Immature natural killer cell (primary cell): Measurements from ENCODE around the gene LYVE1. TPM values are rescaled to one million over a fixed set of nuclear protein-coding genes. Genes with fewer than 3 reads are reported as not detected.

Experiments
- DNase-seq, 3 donors: peaks; one replicate each; pipeline ENCODE4 v3.0.0; 2022; ENCODE audit warnings: mixed read lengths in 1 of 3
- H3K27ac Mint-ChIP-seq, 6 donors: one replicate each; pipeline ENCODE4 v1.8.0; 2020; ENCODE audit warnings: mixed read lengths in 6 of 6, mild to moderate bottlenecking in 5 of 6, inconsistent platforms in 4 of 6, moderate library complexity in 3 of 6
- H3K27me3 Mint-ChIP-seq, 3 donors: one replicate each; pipeline ENCODE4 v1.8.0; 2020 to 2021; ENCODE audit warnings: low read depth in 3 of 3, mild to moderate bottlenecking in 3 of 3, mixed read lengths in 3 of 3, moderate library complexity in 3 of 3, inconsistent platforms in 1 of 3
- H3K36me3 Mint-ChIP-seq, 3 donors: one replicate each; pipeline ENCODE4 v1.8.0; 2020; ENCODE audit warnings: mixed read lengths in 3 of 3, inconsistent platforms in 2 of 3, mild to moderate bottlenecking in 2 of 3
- H3K4me1 Mint-ChIP-seq, 2 donors: one replicate each; pipeline ENCODE4 v1.8.0; 2020; ENCODE audit warnings: inconsistent platforms in 2 of 2, mild to moderate bottlenecking in 2 of 2, mixed read lengths in 2 of 2, moderate library complexity in 1 of 2
- H3K4me3 Mint-ChIP-seq, 5 donors: one replicate each; pipeline ENCODE4 v1.8.0; 2020; ENCODE audit warnings: mild to moderate bottlenecking in 5 of 5, mixed read lengths in 5 of 5, inconsistent platforms in 3 of 5, moderate library complexity in 3 of 5
- H3K9me3 Mint-ChIP-seq, 6 donors: one replicate each; pipeline ENCODE4 v1.8.0; 2020; ENCODE audit warnings: mild to moderate bottlenecking in 6 of 6, mixed read lengths in 6 of 6, inconsistent platforms in 4 of 6, moderate library complexity in 3 of 6
- polyA plus RNA-seq, 3 donors: library from polyadenylated mRNA; unstranded; fragments of 300-500 nt; fragmentation: Illumina TruSeq; gene quantifications; one replicate each; pipeline ENCODE4 v1.2.3, GENCODE V29; 2021

The LYVE1 gene
- polyA plus RNA-seq = not detected

GRCh38 chr11:10568486-10568941 is at the start of gene LYVE1:
TSS of gene LYVE1 (minus strand) at chr11:10568665. CDS start at chr11:10568532, 133 bp downstream.
- no peak within 1 kb of the TSS for H3K27ac Mint-ChIP-seq
- no peaks in the 10 kb centered on the region for H3K9me3 Mint-ChIP-seq
- H3K4me3 Mint-ChIP-seq = no peak within 1 kb of the TSS
- no peaks in the 10 kb centered on the region for H3K36me3 Mint-ChIP-seq
- no peak for DNase-seq
- peaks cover 0 to 2% (median 0%) of the 10 kb centered on the region in 3 donors for H3K27me3 Mint-ChIP-seq
- H3K4me1 Mint-ChIP-seq = no peaks in the 10 kb centered on the region

GRCh38 chr11:10617551-10617950 is 49.1 kb upstream of the LYVE1 start:
- Mint-ChIP-seq H3K4me3 (no peak overlapping the region), H3K4me1 (no peaks in the 10 kb centered on the region), H3K27ac (no peak overlapping the region), H3K36me3 (no peaks in the 10 kb centered on the region), H3K27me3 (peaks cover 0 to 7% (median 6%) of the 10 kb centered on the region in 3 donors), H3K9me3 (peaks cover 0 to 2% (median 0%) of the 10 kb centered on the region in 6 donors)
- DNase-seq = no peak

GRCh38 chr11:10611979-10612862 is 43.8 kb upstream of the LYVE1 start:
- peaks cover 5 to 13% (median 8%) of the 10 kb centered on the region in 3 donors for H3K27me3 Mint-ChIP-seq
- DNase-seq = no peak
- peaks cover 0 to 2% (median 0%) of the 10 kb centered on the region in 6 donors for H3K9me3 Mint-ChIP-seq
- H3K36me3 Mint-ChIP-seq = no peaks in the 10 kb centered on the region
- H3K4me1 Mint-ChIP-seq = peaks cover 0 to 7% of the 10 kb centered on the region in 2 donors
- H3K4me3 Mint-ChIP-seq = no peak overlapping the region
- no peak overlapping the region for H3K27ac Mint-ChIP-seq

GRCh38 chr11:10609636-10610035 is 41.2 kb upstream of the LYVE1 start:
- Mint-ChIP-seq H3K27me3 (peaks cover 5 to 13% (median 8%) of the 10 kb centered on the region in 3 donors), H3K9me3 (no peaks in the 10 kb centered on the region), H3K4me3 (no peak overlapping the region), H3K27ac (no peak overlapping the region), H3K36me3 (no peaks in the 10 kb centered on the region), H3K4me1 (peaks cover 0 to 20% of the 10 kb centered on the region in 2 donors)
- DNase-seq = no peak

GRCh38 chr11:10608584-10608983 is 40.1 kb upstream of the LYVE1 start:
- H3K27ac Mint-ChIP-seq = no peak overlapping the region
- no peaks in the 10 kb centered on the region for H3K9me3 Mint-ChIP-seq
- peaks cover 5 to 10% (median 6%) of the 10 kb centered on the region in 3 donors for H3K27me3 Mint-ChIP-seq
- H3K4me3 Mint-ChIP-seq = no peak overlapping the region
- no peaks in the 10 kb centered on the region for H3K36me3 Mint-ChIP-seq
- no peak for DNase-seq
- peaks cover 0 to 20% of the 10 kb centered on the region in 2 donors for H3K4me1 Mint-ChIP-seq

- Mint-ChIP-seq H3K4me1 (peaks cover 0 to 20% of the 10 kb centered on the region in 2 donors), H3K27ac (peak overlapping the region in 1 of 6 donors; percentile 40)
- no peak for DNase-seq
These were observed 39.1 kb upstream of the LYVE1 start for GRCh38 chr11:10607462-10608132.

GRCh38 chr11:10606536-10607208 is 38.2 kb upstream of the LYVE1 start:
- no peak for DNase-seq
- no peak overlapping the region for H3K4me3 Mint-ChIP-seq
- H3K27me3 Mint-ChIP-seq = peaks cover 0 to 5% (median 3%) of the 10 kb centered on the region in 3 donors

More at GRCh38 chr11:10607462-10608132, 39.1 kb upstream of the LYVE1 start:
- Mint-ChIP-seq H3K4me3 (no peak overlapping the region), H3K9me3 (no peaks in the 10 kb centered on the region), H3K36me3 (no peaks in the 10 kb centered on the region), H3K27me3 (peaks cover 3 to 6% (median 5%) of the 10 kb centered on the region in 3 donors)

GRCh38 chr11:10605941-10606381 is 37.5 kb upstream of the LYVE1 start:
- Mint-ChIP-seq H3K36me3 (no peaks in the 10 kb centered on the region), H3K27me3 (peaks cover 0 to 2% (median 0%) of the 10 kb centered on the region in 3 donors), H3K4me3 (no peak overlapping the region), H3K9me3 (no peaks in the 10 kb centered on the region), H3K27ac (no peak overlapping the region), H3K4me1 (peaks cover 0 to 20% of the 10 kb centered on the region in 2 donors)
- no peak for DNase-seq

More at GRCh38 chr11:10606536-10607208, 38.2 kb upstream of the LYVE1 start:
- Mint-ChIP-seq H3K27ac (no peak overlapping the region), H3K9me3 (no peaks in the 10 kb centered on the region), H3K36me3 (no peaks in the 10 kb centered on the region), H3K4me1 (peaks cover 0 to 20% of the 10 kb centered on the region in 2 donors)

GRCh38 chr11:10604798-10605197 is 36.3 kb upstream of the LYVE1 start:
- Mint-ChIP-seq H3K27me3 (no peaks in the 10 kb centered on the region), H3K9me3 (no peaks in the 10 kb centered on the region), H3K4me1 (peaks cover 0 to 20% of the 10 kb centered on the region in 2 donors), H3K27ac (no peak overlapping the region), H3K4me3 (no peak overlapping the region), H3K36me3 (no peaks in the 10 kb centered on the region)
- DNase-seq = no peak

GRCh38 chr11:10604340-10604748 is 35.9 kb upstream of the LYVE1 start:
- H3K4me3 Mint-ChIP-seq = no peak overlapping the region

GRCh38 chr11:10603721-10604297 is 35.3 kb upstream of the LYVE1 start:
- no peak overlapping the region for H3K27ac Mint-ChIP-seq
- no peak overlapping the region for H3K4me3 Mint-ChIP-seq
- peaks cover 0 to 20% of the 10 kb centered on the region in 2 donors for H3K4me1 Mint-ChIP-seq
- no peaks in the 10 kb centered on the region for H3K9me3 Mint-ChIP-seq
- no peaks in the 10 kb centered on the region for H3K27me3 Mint-ChIP-seq
- H3K36me3 Mint-ChIP-seq = no peaks in the 10 kb centered on the region
- no peak for DNase-seq

More at GRCh38 chr11:10604340-10604748, 35.9 kb upstream of the LYVE1 start:
- no peaks in the 10 kb centered on the region for H3K27me3 Mint-ChIP-seq
- H3K9me3 Mint-ChIP-seq = no peaks in the 10 kb centered on the region
- no peak for DNase-seq
- no peaks in the 10 kb centered on the region for H3K36me3 Mint-ChIP-seq
- H3K4me1 Mint-ChIP-seq = peaks cover 0 to 20% of the 10 kb centered on the region in 2 donors
- no peak overlapping the region for H3K27ac Mint-ChIP-seq

GRCh38 chr11:10602945-10603344 is 34.5 kb upstream of the LYVE1 start:
- no peaks in the 10 kb centered on the region for H3K27me3 Mint-ChIP-seq
- no peaks in the 10 kb centered on the region for H3K36me3 Mint-ChIP-seq
- peaks cover 0 to 20% of the 10 kb centered on the region in 2 donors for H3K4me1 Mint-ChIP-seq
- DNase-seq = no peak
- no peak overlapping the region for H3K27ac Mint-ChIP-seq
- H3K4me3 Mint-ChIP-seq = no peak overlapping the region
- H3K9me3 Mint-ChIP-seq = no peaks in the 10 kb centered on the region

GRCh38 chr11:10602366-10602765 is 33.9 kb upstream of the LYVE1 start:
- H3K9me3 Mint-ChIP-seq = no peaks in the 10 kb centered on the region

More at GRCh38 chr11:10602366-10602765, 33.9 kb upstream of the LYVE1 start:
- H3K27ac Mint-ChIP-seq = no peak overlapping the region
- no peak overlapping the region for H3K4me3 Mint-ChIP-seq
- DNase-seq = no peak
- H3K27me3 Mint-ChIP-seq = no peaks in the 10 kb centered on the region
- H3K36me3 Mint-ChIP-seq = no peaks in the 10 kb centered on the region
- peaks cover 0 to 14% of the 10 kb centered on the region in 2 donors for H3K4me1 Mint-ChIP-seq
